SKM-1 (cell line): ENCODE data around the gene HEXIM2.

ENCODE experiments used
- DNase-seq: peaks from one replicate; lab custom pipeline; 2025; ENCODE audit not compliant: unreplicated experiment; lab: John Stamatoyannopoulos, UW

The HEXIM2 gene

DNA sequence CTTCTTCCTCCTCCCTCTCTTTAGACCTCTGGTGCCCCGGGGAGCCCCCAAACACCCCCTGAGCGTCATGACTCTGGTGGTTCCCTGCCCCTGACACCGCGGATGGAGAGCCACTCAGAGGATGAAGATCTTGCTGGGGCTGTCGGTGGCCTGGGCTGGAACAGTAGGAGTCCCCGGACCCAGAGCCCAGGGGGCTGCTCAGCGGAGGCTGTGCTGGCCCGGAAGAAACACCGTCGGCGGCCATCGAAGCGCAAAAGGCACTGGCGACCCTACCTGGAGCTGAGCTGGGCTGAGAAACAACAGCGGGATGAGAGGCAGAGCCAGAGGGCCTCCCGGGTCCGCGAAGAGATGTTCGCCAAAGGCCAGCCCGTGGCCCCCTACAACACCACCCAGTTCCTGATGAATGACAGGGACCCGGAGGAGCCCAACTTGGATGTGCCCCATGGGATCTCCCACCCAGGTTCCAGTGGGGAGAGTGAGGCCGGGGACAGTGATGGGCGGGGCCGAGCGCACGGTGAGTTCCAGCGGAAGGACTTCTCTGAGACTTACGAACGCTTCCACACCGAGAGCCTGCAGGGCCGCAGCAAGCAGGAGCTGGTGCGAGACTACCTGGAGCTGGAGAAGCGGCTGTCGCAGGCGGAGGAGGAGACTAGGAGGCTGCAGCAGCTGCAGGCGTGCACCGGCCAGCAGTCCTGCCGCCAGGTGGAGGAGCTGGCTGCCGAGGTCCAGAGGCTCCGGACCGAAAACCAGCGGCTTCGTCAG is 7.5 kb downstream of the HEXIM2 start:
- no peak for DNase-seq

DNA sequence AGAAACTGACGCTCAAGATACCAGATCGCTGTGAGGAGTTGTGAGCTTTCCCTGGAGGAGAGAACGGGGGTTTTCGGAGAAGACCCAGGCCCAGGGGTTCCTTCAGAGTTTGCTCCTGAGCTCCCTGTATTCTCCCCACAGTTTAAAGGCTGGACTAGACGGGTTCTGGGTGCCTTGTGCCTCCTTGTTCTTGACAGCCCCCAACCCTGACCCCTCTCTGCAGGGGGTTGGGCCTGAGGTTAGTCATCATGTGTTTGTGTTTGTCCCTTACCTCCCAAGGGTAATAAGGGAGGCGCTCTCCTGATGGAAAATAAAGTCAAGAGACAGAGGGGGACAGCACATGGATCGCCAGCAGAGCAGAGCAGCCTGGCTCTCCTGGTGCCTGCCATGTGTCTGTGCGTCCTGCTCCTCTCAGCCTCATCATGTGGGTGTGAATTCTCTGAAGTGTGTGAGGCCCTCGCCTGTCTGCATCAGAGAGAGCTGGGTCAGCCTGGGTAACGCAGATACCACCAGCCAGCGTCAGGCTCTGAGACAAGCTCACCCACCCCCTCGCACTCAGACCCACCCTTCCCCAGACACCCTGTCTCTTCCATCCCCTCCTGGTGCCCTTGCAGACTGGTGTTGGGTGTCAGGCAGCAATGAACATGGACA is 8.7 kb downstream of the HEXIM2 start:
- no peak for DNase-seq

DNA sequence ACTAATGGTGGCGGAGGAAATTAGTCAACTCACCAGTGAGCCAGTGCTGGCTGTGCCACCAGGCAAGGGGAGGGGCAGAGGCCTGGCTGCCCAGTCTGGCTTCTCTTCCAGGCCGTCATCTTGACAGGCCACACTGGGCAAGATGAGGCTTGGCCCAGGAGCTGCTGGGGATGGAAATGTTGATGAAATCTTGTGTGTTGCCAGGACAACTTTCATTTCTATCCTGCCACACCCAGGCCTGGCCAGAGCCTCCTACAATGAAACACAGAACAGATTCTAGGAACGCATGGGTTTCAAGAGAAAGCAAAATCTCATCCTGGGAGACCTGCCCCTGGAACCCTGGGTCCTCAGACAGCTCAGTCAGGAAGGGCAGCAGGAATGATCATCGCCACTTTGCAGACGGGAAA is 9.3 kb downstream of the HEXIM2 start:
- DNase-seq = no peak

DNA sequence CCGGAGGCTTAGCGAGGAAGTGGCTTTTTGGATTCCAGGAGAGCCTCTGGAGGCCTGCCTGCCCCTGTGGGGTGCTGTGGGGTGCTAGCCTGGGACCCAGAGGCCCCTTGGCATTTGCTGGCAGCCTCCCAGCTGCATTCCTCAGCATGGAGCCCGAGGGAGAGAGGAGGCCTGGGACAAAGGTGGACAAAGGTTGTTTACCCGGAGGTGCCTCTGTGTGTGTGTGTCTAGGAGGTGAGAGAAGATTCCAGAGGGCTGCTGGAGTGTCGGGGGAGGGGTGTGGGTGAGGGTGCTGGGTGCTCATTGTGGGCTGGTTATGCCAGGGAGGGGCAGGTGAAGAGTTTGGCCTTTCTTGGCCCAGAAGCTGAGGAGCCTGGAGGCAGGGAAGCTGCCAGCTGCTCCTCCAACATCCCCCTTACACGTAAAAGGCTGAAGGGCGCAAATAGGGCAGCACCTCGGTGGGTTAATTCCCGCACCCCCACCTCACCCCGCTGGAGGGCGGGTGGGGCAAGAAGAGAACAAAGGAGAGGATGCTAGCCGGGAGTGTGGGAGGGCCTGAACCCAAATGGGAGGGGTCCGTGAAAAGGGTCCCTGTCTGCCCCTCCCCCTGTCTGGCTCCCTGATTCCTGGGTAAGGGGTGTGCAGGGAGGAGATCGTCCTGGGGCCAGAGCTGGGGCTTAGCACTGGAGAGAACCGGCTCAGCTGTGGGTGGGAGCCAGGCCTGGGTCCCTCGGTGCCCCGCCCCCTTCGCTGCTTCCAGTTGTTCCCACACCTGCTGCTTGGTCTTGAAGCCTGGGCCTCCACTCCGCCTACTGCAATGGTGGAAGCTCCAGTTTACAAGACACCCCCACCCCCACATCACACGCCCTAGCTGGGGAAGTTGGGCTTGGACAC is 9.9 kb downstream of the HEXIM2 start:
- no peak for DNase-seq

DNA sequence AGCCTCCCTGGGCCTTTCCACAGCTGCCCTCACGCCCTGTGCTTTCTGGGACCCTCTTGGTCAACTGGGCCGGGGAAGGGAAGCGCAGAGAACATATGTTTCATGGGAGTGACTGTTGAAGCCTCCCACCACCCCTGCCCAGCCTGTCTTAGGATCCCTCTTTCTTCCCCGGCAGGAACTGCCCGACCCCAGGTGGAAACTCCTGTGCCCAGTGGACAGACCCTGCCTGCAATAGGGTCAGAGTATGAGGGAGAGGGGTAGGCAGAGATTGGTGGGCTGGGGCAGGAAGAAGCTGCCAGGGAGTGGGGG is 10.5 kb downstream of the HEXIM2 start:
- DNase-seq = no peak

DNA sequence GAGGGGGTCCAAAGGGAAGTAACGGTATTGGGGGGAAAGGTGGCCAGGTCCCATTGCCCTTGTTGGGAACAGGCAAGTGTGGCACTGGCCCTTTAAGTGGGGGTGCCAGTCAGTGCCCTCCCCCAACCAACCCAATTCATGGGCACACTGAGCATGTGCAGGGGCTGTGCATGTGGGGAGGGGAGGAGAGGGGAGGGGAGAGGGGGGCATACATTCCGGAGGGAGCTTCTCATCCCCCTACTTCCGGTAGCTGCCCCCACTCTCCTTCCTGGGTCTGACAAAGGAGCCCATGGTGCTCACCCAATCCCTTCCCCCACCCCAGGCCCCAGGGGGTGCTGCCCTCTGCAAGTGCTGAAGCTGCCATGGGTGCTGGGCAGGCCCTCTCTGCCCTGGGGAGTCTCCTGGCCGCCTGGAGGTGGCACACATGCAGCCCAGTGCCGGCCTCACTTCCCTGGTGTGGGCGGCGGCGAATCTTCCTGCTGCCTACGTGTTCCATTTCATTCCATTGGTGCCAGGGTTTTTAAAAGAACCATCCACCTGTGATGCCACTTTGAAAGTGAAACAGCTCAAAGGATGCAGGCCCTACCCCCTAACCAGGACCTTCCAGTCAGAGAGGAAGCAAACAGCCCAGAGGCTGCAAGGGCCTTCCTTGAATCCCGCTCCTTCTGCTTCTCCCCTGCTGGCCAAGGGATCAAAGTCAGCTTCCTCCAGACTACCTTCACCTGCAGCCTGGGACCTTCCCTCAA is 11.0 kb downstream of the HEXIM2 start:
- no peak for DNase-seq

- DNase-seq = no peak
Observed at GRCh38 chr17:45175759-45176115, 14.1 kb downstream of the HEXIM2 start.

DNA sequence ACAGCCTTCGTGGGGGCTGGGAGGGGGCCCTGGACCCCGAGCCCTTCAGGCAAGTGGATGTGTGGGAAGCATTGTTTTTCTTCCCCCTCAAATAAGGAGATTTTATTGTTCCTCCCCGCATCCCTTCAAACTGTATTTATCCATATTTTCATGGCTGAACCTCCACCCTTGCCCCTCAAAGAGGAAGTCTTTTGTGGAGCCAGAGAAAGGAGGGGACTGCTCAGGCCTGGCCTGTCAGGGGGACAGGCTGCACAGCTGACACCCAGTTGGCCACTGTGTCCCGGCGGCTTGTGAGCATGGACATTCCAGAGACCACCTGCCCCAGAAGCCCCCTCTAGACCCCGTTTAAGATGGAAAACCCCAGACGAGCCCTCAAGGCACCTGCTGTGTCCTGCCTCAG is 15.9 kb downstream of the HEXIM2 start:
- DNase-seq = no peak

- DNase-seq = no peak
Observed at GRCh38 chr17:45184144-45184543, 22.5 kb downstream of the HEXIM2 start.

DNA sequence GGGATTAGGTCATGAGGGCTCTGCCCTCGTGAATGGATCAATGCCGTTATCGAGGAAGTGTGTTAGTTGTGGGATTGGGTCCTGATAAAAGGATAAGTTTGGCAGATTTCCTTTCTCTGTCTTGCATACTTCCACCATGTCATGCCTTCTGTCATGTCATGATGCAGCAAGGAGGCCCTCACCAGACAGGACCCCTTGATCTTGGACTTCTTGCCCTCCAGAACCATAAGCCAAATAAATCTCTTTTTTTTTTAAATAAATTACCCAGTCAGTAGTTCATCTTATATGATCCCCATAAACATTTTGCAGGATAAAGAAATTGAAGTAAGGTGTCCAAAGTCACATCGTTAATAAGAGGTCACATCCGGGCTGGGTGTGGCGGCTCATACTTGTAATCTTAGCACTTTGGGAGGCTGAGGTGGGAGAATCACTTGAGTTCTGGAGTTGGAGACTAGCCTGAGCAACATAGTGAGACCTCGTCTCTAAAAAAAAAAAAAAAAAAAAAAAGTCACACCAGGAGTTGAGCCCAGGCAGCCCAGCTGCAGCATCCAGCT is 25.2 kb downstream of the HEXIM2 start:
- DNase-seq = no peak

GRCh38 chr17:45189009-45189408 is 27.3 kb downstream of the HEXIM2 start:
- DNase-seq = no peak

GRCh38 chr17:45190503-45191255 is 29.0 kb downstream of the HEXIM2 start:
- no peak for DNase-seq

DNA sequence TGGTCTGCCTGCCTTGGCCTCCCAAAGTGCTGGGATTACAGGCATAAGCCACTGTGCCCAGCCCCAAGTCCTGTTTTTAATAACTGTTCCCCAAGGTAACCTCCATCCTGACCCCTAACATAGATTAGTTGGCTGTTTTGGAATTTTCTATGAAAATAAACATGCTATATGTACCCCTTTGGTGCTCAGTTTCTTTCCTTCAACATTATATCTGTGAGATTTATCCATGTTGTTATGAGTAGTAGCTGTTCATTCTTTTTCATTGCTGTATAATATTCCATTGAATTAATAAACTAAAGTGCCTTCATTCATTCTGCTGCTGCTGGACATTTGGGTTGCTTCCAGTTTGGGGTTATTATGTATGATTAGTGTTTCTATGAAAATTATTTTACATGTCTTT is 33.7 kb downstream of the HEXIM2 start:
- no peak for DNase-seq

- DNase-seq = no peak
Observed at GRCh38 chr17:45197108-45197507, 35.4 kb downstream of the HEXIM2 start.

GRCh38 chr17:45197555-45198334 is 36.1 kb downstream of the HEXIM2 start:
- peak; percentile 76 for DNase-seq

DNA sequence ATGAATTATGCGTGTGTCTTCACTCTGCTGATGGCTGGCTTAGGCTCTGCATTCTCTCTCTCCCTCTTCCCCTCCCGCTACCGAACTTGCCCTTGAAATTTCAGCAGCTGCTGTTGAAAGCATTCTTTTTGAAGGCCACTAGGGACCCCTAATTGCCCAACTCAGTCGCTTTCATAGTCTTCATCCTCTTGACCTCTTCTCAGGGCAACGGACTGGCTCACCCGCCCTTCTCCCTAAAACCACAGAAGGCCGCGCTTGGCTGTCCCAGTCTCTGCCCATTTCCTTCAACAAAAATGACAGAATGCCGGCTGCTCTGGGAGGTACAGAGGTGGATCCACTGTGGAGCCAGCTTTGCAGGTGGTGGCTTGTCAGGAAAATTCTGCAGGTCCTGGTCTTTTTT is 39.0 kb downstream of the HEXIM2 start:
- peak; percentile 97 for DNase-seq

- no peak for DNase-seq
Observed at GRCh38 chr17:45201457-45201856, 39.8 kb downstream of the HEXIM2 start.

DNA sequence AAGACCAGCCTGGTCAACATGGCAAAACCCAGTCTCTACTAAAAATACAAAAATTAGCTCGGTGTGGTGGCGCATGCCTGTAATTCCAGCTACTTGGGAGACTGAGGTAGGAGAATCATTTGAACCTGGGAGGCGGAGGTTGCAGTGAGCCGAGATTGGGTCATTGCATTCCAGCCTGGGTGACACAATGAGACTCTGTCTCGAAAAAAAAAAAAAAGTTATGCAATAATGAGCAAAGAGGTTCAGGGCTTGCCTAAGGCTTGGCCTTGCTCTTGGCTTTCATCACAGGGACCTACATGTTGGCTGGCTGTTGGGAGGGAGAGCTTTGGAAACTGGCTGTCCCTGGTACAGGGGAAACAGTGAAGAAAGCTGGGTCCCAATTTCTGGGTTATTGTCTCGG is 40.2 kb downstream of the HEXIM2 start:
- DNase-seq = peak; percentile 91

DNA sequence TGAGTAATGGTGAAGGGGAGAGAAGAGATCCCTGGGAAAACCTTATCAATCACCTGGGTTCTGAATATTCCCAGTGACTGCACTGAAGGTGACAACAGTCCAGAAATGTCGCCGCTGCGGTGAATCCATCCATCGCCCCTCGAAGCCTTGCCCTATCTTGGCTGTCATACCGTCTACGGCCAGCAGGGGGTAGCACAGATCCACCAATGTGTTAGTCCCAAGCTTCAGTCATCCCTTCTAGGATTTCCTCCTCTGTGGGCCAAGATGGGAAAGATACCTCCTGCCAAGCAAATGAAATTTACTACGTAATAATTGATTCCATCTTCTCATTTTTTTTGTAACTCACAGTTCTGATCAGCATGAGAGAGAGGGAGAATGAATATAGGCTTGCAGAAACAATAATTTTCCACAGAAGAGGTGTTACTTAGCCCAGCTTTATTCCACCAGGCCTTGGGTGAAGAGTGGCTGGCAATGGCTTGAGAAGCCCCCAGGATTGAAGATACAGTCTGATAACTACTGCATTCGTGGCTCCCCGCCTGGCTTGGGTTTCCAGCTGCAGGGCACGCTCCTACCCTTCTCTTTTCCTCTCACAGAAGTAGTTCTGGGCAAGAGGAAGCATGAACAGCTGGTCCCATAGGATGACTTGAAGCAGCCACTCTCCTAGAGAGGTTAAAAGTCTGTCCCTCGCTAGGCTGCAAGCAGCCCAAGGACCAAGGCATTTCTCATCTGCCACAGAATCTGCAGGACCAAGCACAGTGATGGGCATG is 57.4 kb downstream of the HEXIM2 start:
- DNase-seq = peak; percentile 67
